ENCODE results near the gene UGT3A2.

The UGT3A2 gene

DNA sequence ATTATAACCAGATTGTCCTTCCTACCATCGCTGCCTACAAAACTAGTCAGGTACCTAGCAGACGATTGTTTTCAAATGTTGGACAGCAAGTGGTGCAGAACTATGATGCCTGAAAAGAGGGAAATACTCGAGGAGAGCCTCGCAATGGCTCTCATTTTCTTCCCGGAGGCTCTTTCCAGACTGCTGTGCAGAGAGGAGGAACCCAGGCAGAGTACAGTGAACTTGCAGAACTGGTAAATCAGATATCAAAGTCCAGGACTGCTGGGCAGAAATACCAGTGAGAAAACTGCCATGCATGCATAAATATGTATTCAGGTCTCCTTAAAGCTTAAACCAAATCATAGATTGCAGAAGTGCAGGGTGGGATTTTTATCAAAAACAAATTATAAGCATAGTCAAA is 49.1 kb downstream of the UGT3A2 start:
- FAIRE-seq (no peak), DNase-seq (ENCODE audit: insufficient read length, low spot score) (no peak)
- TF ChIP-seq, protein P1, sequence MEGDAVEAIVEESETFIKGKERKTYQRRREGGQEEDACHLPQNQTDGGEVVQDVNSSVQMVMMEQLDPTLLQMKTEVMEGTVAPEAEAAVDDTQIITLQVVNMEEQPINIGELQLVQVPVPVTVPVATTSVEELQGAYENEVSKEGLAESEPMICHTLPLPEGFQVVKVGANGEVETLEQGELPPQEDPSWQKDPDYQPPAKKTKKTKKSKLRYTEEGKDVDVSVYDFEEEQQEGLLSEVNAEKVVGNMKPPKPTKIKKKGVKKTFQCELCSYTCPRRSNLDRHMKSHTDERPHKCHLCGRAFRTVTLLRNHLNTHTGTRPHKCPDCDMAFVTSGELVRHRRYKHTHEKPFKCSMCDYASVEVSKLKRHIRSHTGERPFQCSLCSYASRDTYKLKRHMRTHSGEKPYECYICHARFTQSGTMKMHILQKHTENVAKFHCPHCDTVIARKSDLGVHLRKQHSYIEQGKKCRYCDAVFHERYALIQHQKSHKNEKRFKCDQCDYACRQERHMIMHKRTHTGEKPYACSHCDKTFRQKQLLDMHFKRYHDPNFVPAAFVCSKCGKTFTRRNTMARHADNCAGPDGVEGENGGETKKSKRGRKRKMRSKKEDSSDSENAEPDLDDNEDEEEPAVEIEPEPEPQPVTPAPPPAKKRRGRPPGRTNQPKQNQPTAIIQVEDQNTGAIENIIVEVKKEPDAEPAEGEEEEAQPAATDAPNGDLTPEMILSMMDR (IDR thresholded peaks at IDR 0.05; ENCODE audit: insufficient read depth, missing control alignments) = no peak

DNA sequence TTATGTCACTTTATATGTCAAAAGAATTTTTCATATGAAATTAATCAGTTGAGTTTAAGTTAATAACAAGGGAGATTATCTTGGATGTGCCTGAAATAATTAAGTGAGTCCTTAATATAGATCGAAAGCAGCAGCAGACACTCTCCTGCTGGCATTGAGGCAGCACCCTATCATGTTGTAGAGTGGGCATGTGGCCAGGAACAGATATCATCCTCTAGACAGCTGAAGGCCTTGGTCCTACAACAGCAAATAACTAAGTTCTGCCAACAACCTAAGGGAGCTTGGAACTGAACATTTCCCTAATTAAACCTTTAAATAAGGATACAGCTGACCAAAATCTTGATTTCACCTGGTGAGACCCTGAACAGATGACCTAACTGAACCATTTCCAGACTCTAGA is 49.7 kb downstream of the UGT3A2 start:
- no peak for DNase-seq (ENCODE audit: insufficient read length, low spot score)
- TF ChIP-seq, protein P1 (IDR thresholded peaks at IDR 0.05; ENCODE audit: insufficient read depth, missing control alignments) = no peak
- FAIRE-seq = no peak

DNA sequence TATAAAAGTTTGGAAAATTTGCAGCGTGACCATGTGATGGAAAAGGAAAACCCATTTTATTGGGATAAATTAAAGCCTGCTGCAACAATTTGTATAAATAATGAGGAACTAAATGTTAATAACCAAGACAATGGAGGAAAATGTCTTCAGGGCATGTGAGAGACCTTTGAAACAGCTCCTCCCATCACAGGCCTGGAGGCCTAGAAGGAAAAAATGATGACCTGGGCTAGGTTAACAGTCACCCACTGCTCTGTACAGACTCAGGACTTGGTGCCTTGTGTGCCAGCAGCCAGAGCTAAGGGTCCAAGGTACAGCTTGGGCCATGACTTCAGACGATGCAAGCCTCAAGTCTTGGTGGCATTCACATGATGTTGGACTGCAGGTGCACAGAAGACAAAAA is 53.5 kb downstream of the UGT3A2 start:
- no peak for DNase-seq (ENCODE audit: insufficient read length, low spot score)
- FAIRE-seq = no peak
- TF ChIP-seq, protein P1 (IDR thresholded peaks at IDR 0.05; ENCODE audit: insufficient read depth, missing control alignments) = no peak

DNA sequence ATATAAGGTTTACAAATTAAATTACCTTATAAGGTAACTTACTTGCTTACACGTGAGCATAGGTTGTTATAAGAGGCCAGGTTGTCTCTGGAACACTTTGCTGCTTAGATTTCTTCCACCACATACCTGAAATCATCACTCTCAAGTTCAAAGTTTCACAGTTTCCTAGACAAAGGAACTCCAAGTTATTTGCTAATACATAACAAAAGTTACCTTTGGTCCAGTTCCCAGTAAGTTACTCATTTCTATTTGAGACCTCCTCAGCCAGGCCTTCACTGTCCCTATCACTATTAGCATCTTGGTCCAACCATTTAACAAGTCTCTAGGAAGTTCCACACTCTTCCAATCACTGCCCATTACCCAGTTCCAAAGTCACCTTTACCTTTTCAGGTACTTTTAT is 57.0 kb downstream of the UGT3A2 start:
- DNase-seq (ENCODE audit: insufficient read length, low spot score) (no peak), FAIRE-seq (no peak)
- TF ChIP-seq, protein P1 (IDR thresholded peaks at IDR 0.05; ENCODE audit: insufficient read depth, missing control alignments) = no peak

DNA sequence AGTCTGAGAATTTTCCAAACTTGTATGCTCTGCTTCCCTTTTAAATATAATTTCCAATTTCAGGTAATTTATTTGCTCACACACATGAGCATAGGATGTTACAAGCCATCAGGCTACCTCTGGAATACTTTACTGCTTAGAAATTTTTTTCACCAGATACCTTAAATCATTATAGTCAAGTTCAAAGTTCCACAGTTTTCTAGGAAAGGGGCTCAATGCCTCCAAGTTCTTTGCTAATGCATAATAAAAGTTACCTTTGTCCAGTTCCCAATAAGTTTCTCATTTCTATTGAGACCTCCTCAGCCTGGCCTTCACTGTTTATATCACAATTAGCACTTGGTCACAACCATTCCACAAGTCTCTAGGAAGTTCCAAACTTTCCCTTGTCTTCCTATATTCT is 59.3 kb downstream of the UGT3A2 start:
- TF ChIP-seq, protein P1 (IDR thresholded peaks at IDR 0.05; ENCODE audit: insufficient read depth, missing control alignments) = no peak
- FAIRE-seq (no peak), DNase-seq (ENCODE audit: insufficient read length, low spot score) (no peak)

DNA sequence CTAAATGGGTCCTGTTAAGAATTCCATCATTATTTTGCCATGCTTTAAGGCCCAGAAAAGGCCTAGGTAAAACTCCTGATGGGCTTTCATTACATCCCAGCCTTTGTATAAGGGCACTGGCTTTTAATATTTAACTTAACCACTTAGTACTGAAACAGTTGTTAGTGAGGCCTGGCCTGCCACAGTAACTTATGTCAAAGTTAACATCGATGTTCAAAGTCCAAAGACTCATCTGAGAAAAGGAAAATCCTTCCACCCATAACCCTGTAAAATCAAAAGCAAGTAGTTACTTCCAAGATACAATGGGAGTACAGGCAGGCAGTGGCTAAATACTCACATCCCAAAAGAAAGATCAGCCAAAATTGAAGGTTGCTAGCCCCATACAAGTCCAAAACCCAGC is 60.5 kb downstream of the UGT3A2 start:
- DNase-seq (ENCODE audit: insufficient read length, low spot score) (no peak), FAIRE-seq (no peak)
- TF ChIP-seq, protein P1 (IDR thresholded peaks at IDR 0.05; ENCODE audit: insufficient read depth, missing control alignments) = no peak

DNA sequence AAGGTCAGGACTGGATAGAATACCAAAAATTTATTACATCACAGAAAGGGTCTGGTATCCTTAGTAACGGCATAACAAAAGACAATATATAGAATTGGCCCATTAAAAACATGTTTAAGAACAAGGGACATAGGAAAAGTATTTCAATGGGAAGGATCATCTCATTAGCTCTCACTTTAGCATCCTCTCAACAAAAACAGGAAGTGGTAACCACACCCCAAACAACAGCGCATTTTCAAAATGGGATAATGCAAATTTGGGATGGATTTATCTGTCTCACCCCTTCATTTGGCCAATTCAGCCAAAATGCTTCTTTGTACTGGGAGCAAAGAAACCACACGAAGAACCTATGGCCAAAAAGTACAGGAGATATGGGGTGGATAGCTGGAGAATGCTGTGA is 65.7 kb downstream of the UGT3A2 start:
- no peak for FAIRE-seq
- TF ChIP-seq, protein P1 (IDR thresholded peaks at IDR 0.05; ENCODE audit: insufficient read depth, missing control alignments) = no peak
- no peak for DNase-seq (ENCODE audit: insufficient read length, low spot score)
